Urothelium cell line (cell line): ENCODE measurements around the gene NETO1.

Source experiments
- DNase-seq: peaks from one replicate; pipeline ENCODE4 v3.0.0; 2011; ENCODE audit warnings: low spot score, mixed read lengths
- FAIRE-seq: peaks from 2 replicates; lab custom pipeline; 2011; peaks lifted over from hg19 to GRCh38; lab: Jason Lieb, UNC

The NETO1 gene

GRCh38 chr18:72846736-72847533 is 20.9 kb downstream of the NETO1 start:
- FAIRE-seq (no peak), DNase-seq (peak; percentile 12)

GRCh38 chr18:72843743-72844142 is 24.0 kb downstream of the NETO1 start:
- no peak for FAIRE-seq
- no peak for DNase-seq

- FAIRE-seq (no peak), DNase-seq (no peak)
These were observed 27.7 kb downstream of the NETO1 start for GRCh38 chr18:72840109-72840508.

- DNase-seq (no peak), FAIRE-seq (no peak)
These were observed 33.1 kb downstream of the NETO1 start for GRCh38 chr18:72834731-72835130.

- peak; percentile 47 for DNase-seq
- no peak for FAIRE-seq
These were observed 34.3 kb downstream of the NETO1 start for GRCh38 chr18:72833471-72833870.

GRCh38 chr18:72830109-72830508 is 37.7 kb downstream of the NETO1 start:
- DNase-seq (peak; percentile 41), FAIRE-seq (no peak)

- DNase-seq = no peak
- FAIRE-seq = no peak
These were observed 39.2 kb downstream of the NETO1 start for GRCh38 chr18:72828601-72829000.

GRCh38 chr18:72826736-72827135 is 41.1 kb downstream of the NETO1 start:
- no peak for FAIRE-seq

GRCh38 chr18:72823345-72823744 is 44.4 kb downstream of the NETO1 start:
- no peak for DNase-seq
- FAIRE-seq = no peak

More at GRCh38 chr18:72826736-72827135, 41.1 kb downstream of the NETO1 start:
- DNase-seq = no peak

GRCh38 chr18:72822202-72822601 is 45.6 kb downstream of the NETO1 start:
- DNase-seq (no peak), FAIRE-seq (no peak)

GRCh38 chr18:72820571-72820970 is 47.2 kb downstream of the NETO1 start:
- FAIRE-seq (no peak), DNase-seq (no peak)

GRCh38 chr18:72819050-72819449 is 48.7 kb downstream of the NETO1 start:
- no peak for FAIRE-seq

GRCh38 chr18:72811047-72811446 is 56.7 kb downstream of the NETO1 start:
- no peak for FAIRE-seq

More at GRCh38 chr18:72819050-72819449, 48.7 kb downstream of the NETO1 start:
- DNase-seq = no peak

GRCh38 chr18:72808680-72809079 is 59.1 kb downstream of the NETO1 start:
- DNase-seq = no peak
- FAIRE-seq = no peak

More at GRCh38 chr18:72811047-72811446, 56.7 kb downstream of the NETO1 start:
- DNase-seq = no peak

- no peak for FAIRE-seq
These were observed 68.7 kb downstream of the NETO1 start for GRCh38 chr18:72799106-72799505.

GRCh38 chr18:72783530-72783929 is 84.3 kb downstream of the NETO1 start:
- FAIRE-seq (no peak), DNase-seq (no peak)

More at GRCh38 chr18:72799106-72799505, 68.7 kb downstream of the NETO1 start:
- no peak for DNase-seq

GRCh38 chr18:72774914-72775313 is 92.9 kb downstream of the NETO1 start:
- FAIRE-seq = no peak
- DNase-seq = no peak

- FAIRE-seq = no peak
These were observed 94.9 kb downstream of the NETO1 start for GRCh38 chr18:72772916-72773315.

GRCh38 chr18:72768681-72769229 is 99.0 kb downstream of the NETO1 start:
- no peak for FAIRE-seq

More at GRCh38 chr18:72772916-72773315, 94.9 kb downstream of the NETO1 start:
- DNase-seq = no peak

GRCh38 chr18:72762515-72763122 is 105.2 kb downstream of the NETO1 start:
- DNase-seq = peak; percentile 25
- FAIRE-seq = no peak

More at GRCh38 chr18:72768681-72769229, 99.0 kb downstream of the NETO1 start:
- DNase-seq = no peak

GRCh38 chr18:72752220-72752619 is 115.6 kb downstream of the NETO1 start:
- FAIRE-seq (no peak), DNase-seq (no peak)

- no peak for DNase-seq
- no peak for FAIRE-seq
These were observed 125.8 kb downstream of the NETO1 start for GRCh38 chr18:72742002-72742401.
